Stomach (tissue), 4 donors: ENCODE results near the gene BCAS3.

Source experiments
- CTCF ChIP-seq, 7 experiments: fragments of 450-650 bp in 4 of 7; fragments of 200-600 bp in 3 of 7; sonication (generic) in 3 of 7; IDR thresholded peaks; one replicate each; pipeline ENCODE4 v1.5.1; 2016 to 2019; ENCODE audit warnings: antibody characterized with exemption in 7 of 7, control low read depth in 2 of 7, mild to moderate bottlenecking in 1 of 7
- EP300 ChIP-seq: sonication (generic); formaldehyde crosslinking; IDR thresholded peaks from one replicate; pipeline ENCODE4 v1.6.1; 2017; ENCODE audit warnings: antibody characterized with exemption
- POLR2A ChIP-seq, 4 donors: fragments of 450-650 bp; IDR thresholded peaks; one replicate each; pipeline ENCODE4 v1.6.1; 2016; ENCODE audit warnings: antibody characterized with exemption in 4 of 4, control low read depth in 2 of 4, mild to moderate bottlenecking in 1 of 4, moderate library complexity in 1 of 4
- POLR2AphosphoS5 ChIP-seq, 3 donors: sonication (generic); formaldehyde crosslinking; IDR thresholded peaks; one replicate each; pipeline ENCODE4 v1.6.1; 2016; ENCODE audit warnings: antibody characterized with exemption in 3 of 3

GRCh38 chr17:60846175-60846574 lies 168.5 kb downstream of the BCAS3 start:
- no peak for TF ChIP-seq POLR2A (IDR thresholded peaks at IDR 0.05)
- TF ChIP-seq CTCF (IDR thresholded peaks at IDR 0.05), result no peak
- TF ChIP-seq POLR2AphosphoS5 (IDR thresholded peaks at IDR 0.05), result no peak
- no peak for TF ChIP-seq EP300
